Activated CD4-positive, alpha-beta T cell treated with anti-CD3 and anti-CD28 coated beads for 36 hours (primary cell): Measurements from ENCODE around the gene ANKRD23. TPM values are rescaled to one million over a fixed set of nuclear protein-coding genes. Genes with fewer than 3 reads are reported as not detected.

ENCODE experiments used
- ATAC-seq: fragments of 200-7000 bp; cut with Tn5 transposase; one replicate; pipeline ENCODE4 v1.10.0; 2021; ENCODE audit warnings: mild to moderate bottlenecking, moderate library complexity
- CTCF ChIA-PET: fragments of 350-600 bp; sonication (Branson Sonifier 250); formaldehyde crosslinking; loops from one replicate; lab custom pipeline; 2021; ENCODE audit warnings: antibody characterized with exemption; lab: Charles Lee
- POLR2A ChIA-PET: fragments of 350-600 bp; sonication (Branson Sonifier 250); formaldehyde crosslinking; loops from one replicate; lab custom pipeline; 2021; ENCODE audit warnings: antibody characterized with exemption, inconsistent platforms; lab: Charles Lee
- DNase-seq: peaks from one replicate; pipeline ENCODE4 v3.0.0-alpha.2; 2020
- H3K27ac Mint-ChIP-seq: one replicate; pipeline ENCODE4 v1.8.0; 2021; ENCODE audit warnings: mixed read lengths
- H3K27me3 Mint-ChIP-seq: one replicate; pipeline ENCODE4 v1.8.0; 2021; ENCODE audit warnings: mixed read lengths
- H3K36me3 Mint-ChIP-seq: one replicate; pipeline ENCODE4 v1.8.0; 2021; ENCODE audit warnings: low read depth, mixed read lengths
- H3K4me1 Mint-ChIP-seq: one replicate; pipeline ENCODE4 v1.8.0; 2021; ENCODE audit warnings: mixed read lengths
- H3K4me3 Mint-ChIP-seq: one replicate; pipeline ENCODE4 v1.8.0; 2021; ENCODE audit warnings: mild to moderate bottlenecking, moderate library complexity, mixed read lengths
- H3K9me3 Mint-ChIP-seq: one replicate; pipeline ENCODE4 v1.8.0; 2021; ENCODE audit warnings: low read depth, mixed read lengths
- intact Hi-C, 2 experiments: fragments of 100-400 bp; cut with DNase I in 1 of 2; cut with micrococcal nuclease in 1 of 2; formaldehyde crosslinking; loops; one replicate each; pipeline versions ENCODE4 v1.14.2 to v1.15.1; 2022 to 2024; cut with DNase I, micrococcal nuclease
- total RNA-seq, 2 experiments: library from RNA; stranded (reverse); gene quantifications; one replicate each; pipeline ENCODE4 v1.2.3, GENCODE V29; 2021

Gene ANKRD23
- total RNA-seq, 2 experiments from 2014 or later: 5.1 to 5.3 TPM

DNA sequence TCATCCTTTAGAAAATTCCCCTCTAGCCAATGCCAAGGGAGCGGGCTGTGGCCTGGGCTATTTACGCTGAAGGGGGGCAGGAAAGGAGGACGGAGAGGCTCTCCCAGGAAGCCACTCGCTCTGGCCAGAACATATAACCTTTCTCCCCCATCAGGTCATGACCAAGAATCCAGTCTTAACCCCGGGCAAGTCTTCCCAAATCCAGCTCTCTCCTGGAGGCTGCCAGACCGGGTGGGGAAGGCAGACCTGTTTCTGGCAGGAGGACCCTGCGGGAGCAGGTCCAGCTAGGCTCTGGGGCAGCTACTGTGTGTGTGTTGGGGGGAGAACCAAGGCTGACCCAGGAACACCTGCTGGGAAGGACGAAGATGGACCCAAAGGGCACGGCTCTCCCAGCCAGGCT lies 39.5 kb upstream of the ANKRD23 start:
- CTCF ChIA-PET: no interaction called here

DNA sequence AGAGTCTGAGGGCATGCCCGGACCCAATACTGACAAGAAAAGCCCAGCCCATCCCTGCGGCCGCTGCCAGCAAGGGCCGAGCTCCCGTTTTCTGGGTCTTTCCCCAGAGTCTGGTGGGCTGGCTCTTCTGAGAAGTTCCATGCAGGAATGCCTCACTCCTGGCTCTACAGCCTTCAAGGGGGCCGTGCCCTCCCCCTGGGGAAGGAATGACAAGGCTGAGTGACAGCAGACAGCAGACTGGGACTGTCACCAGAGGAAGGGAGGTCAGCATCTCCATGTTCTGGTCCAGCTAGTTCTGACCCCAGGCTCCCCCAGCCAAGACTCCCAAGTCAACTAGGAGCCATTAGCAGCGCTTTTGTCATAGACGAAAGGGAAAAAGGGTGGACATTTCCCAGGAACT lies 39.1 kb upstream of the ANKRD23 start:
- CTCF ChIA-PET: interaction anchor here (0.9 kb wide), 1 partner anchor 25 kb away, joined by 6 read pairs; the partner anchor contains the start of gene ANKRD39

More for the DNA sequence above, 39.5 kb upstream of the ANKRD23 start:
- ATAC-seq (no peak), DNase-seq (no peak)
- H3K4me3 Mint-ChIP-seq: no peak overlapping the region
- peaks cover 7% of the 10 kb centered on the region for H3K4me1 Mint-ChIP-seq
- no peak overlapping the region for H3K27ac Mint-ChIP-seq
- H3K27me3 Mint-ChIP-seq: no peaks in the 10 kb centered on the region
- intact Hi-C loops: no loop called here
- POLR2A ChIA-PET: no interaction called here
- no peaks in the 10 kb centered on the region for H3K36me3 Mint-ChIP-seq
- H3K9me3 Mint-ChIP-seq: no peaks in the 10 kb centered on the region

DNA sequence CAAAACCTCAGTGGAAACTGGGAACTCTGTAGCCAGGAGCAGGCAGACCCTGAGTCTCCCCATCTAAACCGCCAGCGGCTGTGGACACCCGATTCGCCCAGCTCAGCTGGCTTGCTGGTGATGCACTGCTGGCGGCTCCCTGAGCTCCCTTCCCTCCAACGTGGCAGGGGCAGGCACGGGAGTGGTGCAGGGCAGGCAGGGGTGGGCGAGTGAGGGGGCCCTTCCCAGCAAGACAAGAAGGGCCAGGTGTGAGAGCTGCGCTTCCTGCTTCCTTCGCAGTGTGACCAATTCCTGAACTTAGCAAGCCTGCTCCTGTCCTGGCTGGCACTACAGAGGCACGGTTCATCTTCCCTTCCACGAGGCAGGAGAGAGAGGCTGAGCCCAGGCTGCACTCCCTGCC lies 38.4 kb upstream of the ANKRD23 start:
- DNase-seq (no peak), ATAC-seq (no peak)
- H3K4me1 Mint-ChIP-seq: no peaks in the 10 kb centered on the region
- POLR2A ChIA-PET: no interaction called here
- no peaks in the 10 kb centered on the region for H3K27me3 Mint-ChIP-seq
- H3K4me3 Mint-ChIP-seq: no peak overlapping the region
- H3K27ac Mint-ChIP-seq: no peak overlapping the region
- CTCF ChIA-PET: interaction anchor here (0.9 kb wide), 1 partner anchor 24 kb away, joined by 6 read pairs; the partner anchor contains the start of gene ANKRD39
- intact Hi-C loops: no loop called here
- no peaks in the 10 kb centered on the region for H3K36me3 Mint-ChIP-seq
- H3K9me3 Mint-ChIP-seq: no peaks in the 10 kb centered on the region

More for the DNA sequence above, 39.1 kb upstream of the ANKRD23 start:
- ATAC-seq: no peak
- peaks cover 3% of the 10 kb centered on the region for H3K4me1 Mint-ChIP-seq
- H3K27ac Mint-ChIP-seq: no peak overlapping the region
- H3K4me3 Mint-ChIP-seq: no peak overlapping the region
- H3K27me3 Mint-ChIP-seq: no peaks in the 10 kb centered on the region
- intact Hi-C loops: no loop called here
- no peaks in the 10 kb centered on the region for H3K9me3 Mint-ChIP-seq
- DNase-seq: no peak
- H3K36me3 Mint-ChIP-seq: no peaks in the 10 kb centered on the region
- POLR2A ChIA-PET: no interaction called here

DNA sequence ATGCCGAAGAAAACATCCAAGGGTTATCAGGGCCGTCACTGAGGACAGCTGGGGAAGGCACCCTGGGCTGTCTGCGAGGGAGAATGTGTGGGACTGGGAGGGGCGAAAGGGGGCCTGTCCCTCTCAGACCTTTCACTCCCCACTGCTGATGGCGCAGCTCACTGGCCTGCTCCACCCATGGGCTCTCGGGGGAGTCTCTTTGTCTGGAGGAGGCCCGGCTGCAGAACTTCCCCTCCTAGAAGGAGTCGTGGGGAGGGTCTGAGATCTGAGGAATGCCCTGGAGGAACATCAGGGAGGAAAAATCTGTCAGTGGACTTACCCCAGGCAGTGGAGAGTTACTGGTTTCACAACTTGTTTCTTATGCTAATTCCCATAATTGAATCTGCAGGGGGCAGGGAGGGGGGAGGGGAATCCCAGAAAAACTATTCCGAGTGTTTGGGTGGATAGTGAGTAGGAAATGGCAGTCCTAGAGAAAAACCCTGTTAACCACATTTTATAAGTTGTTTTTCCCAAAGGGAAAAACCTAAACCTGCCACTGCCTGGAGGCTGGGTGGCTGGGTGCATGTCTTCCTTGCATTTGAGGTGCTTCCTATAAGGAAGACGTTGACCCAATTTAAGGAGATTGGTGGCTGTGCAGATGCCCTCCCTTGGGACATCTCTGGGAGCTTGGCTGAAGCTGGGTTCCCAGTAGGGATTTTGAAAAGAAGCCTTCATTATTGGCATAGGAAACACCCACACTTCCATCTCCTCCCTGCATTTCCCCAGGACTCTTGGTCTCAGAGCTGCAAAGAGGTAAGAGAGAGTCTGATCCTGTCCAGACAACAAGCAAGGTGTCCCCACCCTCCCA lies 37.8 kb upstream of the ANKRD23 start:
- DNase-seq (no peak), ATAC-seq (no peak)
- ChIA-PET CTCF (no interaction called here), POLR2A (no interaction called here)
- no peak overlapping the region for H3K4me3 Mint-ChIP-seq
- no peaks in the 10 kb centered on the region for H3K9me3 Mint-ChIP-seq
- H3K4me1 Mint-ChIP-seq: no peaks in the 10 kb centered on the region
- no peaks in the 10 kb centered on the region for H3K36me3 Mint-ChIP-seq
- intact Hi-C loops: no loop called here
- H3K27ac Mint-ChIP-seq: no peak overlapping the region
- no peaks in the 10 kb centered on the region for H3K27me3 Mint-ChIP-seq

DNA sequence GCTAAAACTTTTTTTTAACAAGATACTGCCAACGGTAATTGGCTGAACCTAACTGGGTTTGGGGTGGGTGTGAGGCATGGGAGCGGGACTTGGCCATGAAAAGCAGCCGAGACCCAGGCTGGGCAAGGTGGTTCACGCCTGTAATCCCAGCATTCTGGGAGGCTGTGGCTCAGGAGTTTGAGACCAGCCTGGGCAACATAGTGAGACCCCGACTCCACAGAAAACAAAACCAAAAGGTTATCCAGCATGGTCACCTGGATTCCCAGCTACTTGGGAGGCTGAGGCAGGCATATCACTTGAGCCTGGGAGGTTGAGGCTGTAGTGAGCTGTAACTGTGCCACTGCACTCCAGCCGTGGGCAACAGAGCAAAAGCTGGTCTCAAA lies 37.1 kb upstream of the ANKRD23 start:
- Mint-ChIP-seq H3K4me3 (no peak overlapping the region), H3K27me3 (no peaks in the 10 kb centered on the region), H3K27ac (no peak overlapping the region), H3K4me1 (no peaks in the 10 kb centered on the region), H3K9me3 (no peaks in the 10 kb centered on the region), H3K36me3 (no peaks in the 10 kb centered on the region)
- CTCF ChIA-PET: no interaction called here
- no peak for ATAC-seq
- intact Hi-C loops: no loop called here
- DNase-seq: no peak
- POLR2A ChIA-PET: no interaction called here

DNA sequence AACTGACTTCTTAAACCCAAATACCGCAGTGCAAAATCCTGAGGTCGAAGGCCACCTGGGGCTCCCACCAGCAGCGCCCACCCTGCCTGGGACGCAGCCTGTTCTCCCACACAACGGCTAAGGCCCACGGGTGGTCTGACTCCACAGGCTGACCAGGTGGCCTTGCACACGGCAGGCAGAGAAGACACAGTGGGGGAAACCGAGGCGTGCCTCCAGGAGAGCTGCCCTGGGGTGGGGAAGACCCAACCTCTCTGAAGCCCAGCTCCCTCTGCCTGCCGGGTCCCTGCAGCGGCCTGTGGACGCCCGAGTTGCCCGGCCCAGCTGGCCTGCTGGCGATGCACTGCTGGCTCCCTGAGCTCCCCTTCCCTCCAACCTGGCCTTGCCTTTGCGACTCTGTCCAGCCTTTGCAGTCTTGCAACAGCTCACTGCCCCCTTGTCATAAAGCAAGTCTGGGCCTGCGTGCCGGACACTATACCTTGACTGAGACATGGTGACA lies 35.8 kb upstream of the ANKRD23 start:
- no peak for ATAC-seq
- no peaks in the 10 kb centered on the region for H3K9me3 Mint-ChIP-seq
- no peaks in the 10 kb centered on the region for H3K36me3 Mint-ChIP-seq
- ChIA-PET CTCF (no interaction called here), POLR2A (interaction anchor here (0.6 kb wide), 1 partner anchor 35 kb away, joined by 3 read pairs; no protein-coding TSS in a partner anchor)
- peaks cover 6% of the 10 kb centered on the region for H3K4me1 Mint-ChIP-seq
- H3K4me3 Mint-ChIP-seq: no peak overlapping the region
- no peak for DNase-seq
- H3K27ac Mint-ChIP-seq: no peak overlapping the region
- intact Hi-C loops: no loop called here
- H3K27me3 Mint-ChIP-seq: no peaks in the 10 kb centered on the region

DNA sequence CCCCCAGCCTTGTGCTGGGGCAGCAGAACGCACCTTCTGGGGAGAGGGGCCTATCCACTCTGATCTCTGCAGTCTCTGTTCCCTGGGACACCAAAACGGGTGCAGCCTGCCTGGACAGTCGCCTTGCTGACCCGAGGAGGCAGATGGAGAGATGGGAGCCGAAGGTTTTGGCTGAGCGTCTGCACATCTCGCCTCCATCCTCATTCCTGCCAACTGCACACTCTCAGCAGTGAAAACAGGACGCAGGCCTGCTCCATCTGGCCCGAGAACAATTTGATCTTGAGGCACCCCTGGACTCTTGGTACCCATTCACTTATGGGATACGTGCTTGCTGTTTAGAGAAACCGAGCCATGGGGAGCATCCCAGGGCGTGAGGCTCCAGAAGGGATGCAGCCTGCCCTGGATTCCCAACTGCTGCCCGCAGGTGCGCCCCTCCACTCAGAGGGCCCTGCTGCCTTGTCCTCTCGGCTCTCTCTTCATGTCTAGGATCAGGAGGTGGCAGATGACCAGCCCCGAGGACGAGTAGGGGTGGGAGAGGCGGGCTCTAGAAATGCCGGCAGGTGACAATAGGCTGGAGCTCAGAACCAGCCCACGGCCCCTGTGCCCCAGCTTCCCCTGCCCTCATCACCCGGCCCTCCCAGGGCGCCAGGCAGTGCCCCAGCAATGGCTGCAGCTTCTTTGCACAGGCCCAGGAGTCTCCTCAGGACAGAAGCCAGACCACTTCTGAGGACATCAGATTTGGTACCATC lies 35.1 kb upstream of the ANKRD23 start:
- Mint-ChIP-seq H3K27ac (no peak overlapping the region), H3K4me3 (no peak overlapping the region), H3K9me3 (no peaks in the 10 kb centered on the region), H3K4me1 (peaks cover 12% of the 10 kb centered on the region), H3K27me3 (no peaks in the 10 kb centered on the region), H3K36me3 (no peaks in the 10 kb centered on the region)
- intact Hi-C loops: no loop called here
- ChIA-PET POLR2A (interaction anchor here (0.6 kb wide), 1 partner anchor 36 kb away, joined by 3 read pairs; no protein-coding TSS in a partner anchor), CTCF (no interaction called here)
- ATAC-seq: no peak
- no peak for DNase-seq

DNA sequence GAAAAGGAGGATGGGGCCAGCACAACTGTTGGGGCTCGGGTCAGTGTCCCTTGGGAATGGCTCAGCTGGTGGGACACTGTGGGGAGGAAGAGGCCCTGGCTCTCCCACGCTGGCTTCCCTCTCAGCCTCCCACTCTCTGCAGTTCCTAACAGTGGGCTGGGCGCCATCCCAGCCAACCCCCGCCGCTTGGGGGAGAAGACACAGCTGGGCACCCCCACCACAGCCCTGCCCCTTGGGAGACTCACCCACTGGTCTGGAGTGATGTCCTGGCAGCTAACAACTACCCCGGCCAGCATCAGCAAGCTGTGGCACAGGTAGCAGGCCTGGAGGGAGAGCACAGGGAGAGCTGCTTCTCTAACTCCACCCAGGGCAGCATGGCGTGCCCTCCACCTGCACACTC lies 34.4 kb upstream of the ANKRD23 start:
- no peak for DNase-seq
- Mint-ChIP-seq H3K4me3 (no peak overlapping the region), H3K4me1 (peaks cover 20% of the 10 kb centered on the region), H3K27ac (no peak overlapping the region), H3K27me3 (no peaks in the 10 kb centered on the region), H3K9me3 (no peaks in the 10 kb centered on the region), H3K36me3 (no peaks in the 10 kb centered on the region)
- intact Hi-C loops: no loop called here
- ChIA-PET POLR2A (no interaction called here), CTCF (no interaction called here)
- no peak for ATAC-seq

DNA sequence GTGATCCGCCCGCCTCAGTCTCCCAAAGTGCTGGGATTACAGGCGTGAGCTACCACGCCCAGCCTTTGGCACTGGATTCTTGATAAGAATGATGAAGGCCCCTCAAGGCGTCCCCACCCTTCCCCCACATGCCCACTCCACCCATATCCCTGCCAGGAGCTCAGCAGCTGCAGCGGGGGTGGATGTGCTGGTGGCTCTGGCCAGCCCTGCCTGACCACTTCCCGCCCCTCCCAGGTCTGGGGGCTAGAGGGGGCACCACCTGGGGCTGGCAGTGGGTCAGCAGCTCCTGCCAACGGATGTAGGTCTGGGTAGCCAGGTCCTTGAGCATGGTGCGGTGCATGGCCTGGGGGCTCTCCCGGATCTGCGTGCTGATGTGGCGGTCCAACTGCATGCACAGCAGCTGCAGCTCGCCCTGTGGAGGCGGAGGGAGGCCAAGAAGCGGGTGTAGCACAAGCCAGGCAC lies 33.8 kb upstream of the ANKRD23 start:
- ChIA-PET CTCF (no interaction called here), POLR2A (interaction anchor here (0.7 kb wide), 1 partner anchor 95 kb away, joined by 4 read pairs; no protein-coding TSS in a partner anchor)
- Mint-ChIP-seq H3K4me3 (no peak overlapping the region), H3K4me1 (peaks cover 25% of the 10 kb centered on the region), H3K27me3 (no peaks in the 10 kb centered on the region), H3K27ac (no peak overlapping the region), H3K36me3 (no peaks in the 10 kb centered on the region), H3K9me3 (no peaks in the 10 kb centered on the region)
- DNase-seq: no peak
- intact Hi-C loops: no loop called here
- no peak for ATAC-seq

DNA sequence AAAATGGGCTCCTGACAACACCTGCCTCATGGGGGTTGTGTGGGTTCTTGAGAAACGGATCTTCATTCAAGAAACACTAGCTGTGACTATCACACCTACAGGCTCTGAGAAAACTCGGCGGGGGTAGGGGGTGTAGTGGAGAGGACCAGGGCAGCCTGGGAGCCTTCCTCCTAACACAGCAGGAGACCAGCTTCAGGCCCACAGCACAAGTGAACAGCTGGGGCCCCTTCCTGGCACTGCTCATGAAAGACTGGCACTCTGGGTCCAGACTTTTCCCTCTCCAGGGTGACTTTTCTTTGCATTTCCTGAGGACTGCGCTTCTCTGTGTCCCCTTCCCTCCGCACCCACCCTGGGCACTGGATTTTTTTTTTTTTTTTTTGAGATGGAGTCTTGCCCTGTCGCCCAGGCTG lies 33.2 kb upstream of the ANKRD23 start:
- Mint-ChIP-seq H3K4me3 (no peak overlapping the region), H3K27ac (no peak overlapping the region), H3K4me1 (peaks cover 31% of the 10 kb centered on the region), H3K27me3 (no peaks in the 10 kb centered on the region), H3K9me3 (no peaks in the 10 kb centered on the region), H3K36me3 (no peaks in the 10 kb centered on the region)
- ChIA-PET CTCF (interaction anchor here (0.7 kb wide), 1 partner anchor 19 kb away, joined by 3 read pairs; the partner anchor contains the start of gene ANKRD39), POLR2A (interaction anchor here (0.7 kb wide), 1 partner anchor 95 kb away, joined by 4 read pairs; no protein-coding TSS in a partner anchor)
- no peak for DNase-seq
- no peak for ATAC-seq
- intact Hi-C loops: no loop called here

DNA sequence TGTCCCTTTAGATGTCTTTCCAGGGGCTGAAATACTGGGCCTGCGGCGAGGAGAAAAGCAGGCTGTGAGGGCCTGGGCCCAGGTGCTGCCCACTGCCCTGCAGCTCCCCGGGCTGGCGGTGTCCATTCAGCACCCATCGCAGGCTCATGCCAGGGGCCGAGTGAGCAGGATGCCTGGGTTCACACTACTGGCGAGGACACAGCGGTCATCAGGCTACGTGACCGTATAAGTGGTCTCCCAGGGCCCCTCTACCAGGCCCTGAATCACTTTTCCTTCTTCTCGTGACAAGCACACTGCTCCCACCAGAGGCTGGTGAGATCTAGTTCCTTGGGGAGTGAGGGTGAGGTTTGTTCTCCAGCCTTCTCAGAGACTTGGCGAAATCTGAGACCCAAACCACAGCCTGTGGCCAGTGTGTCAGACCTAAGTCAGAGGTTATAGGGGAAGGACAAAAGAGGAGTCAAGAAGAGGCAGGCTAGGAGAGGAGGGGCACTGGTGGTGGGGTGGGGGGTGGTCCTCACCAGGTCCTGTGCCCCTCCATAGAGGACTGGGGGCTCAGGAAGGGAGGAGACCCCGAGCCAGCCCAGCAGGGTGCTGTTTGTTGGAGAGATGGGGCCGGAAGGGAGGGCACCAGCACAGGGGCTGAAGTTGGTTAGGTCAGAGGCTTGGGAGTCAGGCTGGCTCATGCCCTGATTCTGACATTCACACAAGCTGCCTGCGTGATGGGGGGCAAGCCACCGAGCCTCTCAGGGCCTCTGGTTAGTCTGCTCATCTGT lies 32.6 kb upstream of the ANKRD23 start:
- ChIA-PET CTCF (interaction anchor here (0.7 to 0.8 kb wide), 2 partner anchors 18 to 86 kb away, joined by 3 read pairs; partner anchors contain the start of gene ANKRD39), POLR2A (no interaction called here)
- Mint-ChIP-seq H3K27ac (no peak overlapping the region), H3K27me3 (no peaks in the 10 kb centered on the region), H3K4me1 (peaks cover 31% of the 10 kb centered on the region), H3K9me3 (no peaks in the 10 kb centered on the region), H3K36me3 (no peaks in the 10 kb centered on the region), H3K4me3 (no peak overlapping the region)
- DNase-seq (no peak), ATAC-seq (no peak)
- intact Hi-C loops: no loop called here
